ENCODE results near the gene FAM20C. TPM values are rescaled to one million over a fixed set of nuclear protein-coding genes. Genes with fewer than 3 reads are reported as not detected.

Gene FAM20C
- total RNA-seq, 4 donors from 2014 or later: 15.8 to 20.4 (median 18.7) TPM

GRCh38 chr7:220151-220841 lies 27.9 kb downstream of the FAM20C start:
- Histone ChIP-seq H3K27me3 (no peaks in the 10 kb centered on the region), H3K36me3 (peaks cover 11% of the 10 kb centered on the region), H3K4me3 (no peak overlapping the region), H3K4me1 (peaks cover 13% of the 10 kb centered on the region), H3K9me3 (no peaks in the 10 kb centered on the region), H3K27ac (no peak overlapping the region)
- DNase-seq (ENCODE audit: low spot score in 2 of 2): no peak
- TF ChIP-seq POLR2A (IDR thresholded peaks at IDR 0.05) (no peak), EP300 (IDR thresholded peaks at IDR 0.05) (no peak), POLR2AphosphoS5 (IDR thresholded peaks at IDR 0.05) (no peak)
- TF ChIP-seq, protein P1, sequence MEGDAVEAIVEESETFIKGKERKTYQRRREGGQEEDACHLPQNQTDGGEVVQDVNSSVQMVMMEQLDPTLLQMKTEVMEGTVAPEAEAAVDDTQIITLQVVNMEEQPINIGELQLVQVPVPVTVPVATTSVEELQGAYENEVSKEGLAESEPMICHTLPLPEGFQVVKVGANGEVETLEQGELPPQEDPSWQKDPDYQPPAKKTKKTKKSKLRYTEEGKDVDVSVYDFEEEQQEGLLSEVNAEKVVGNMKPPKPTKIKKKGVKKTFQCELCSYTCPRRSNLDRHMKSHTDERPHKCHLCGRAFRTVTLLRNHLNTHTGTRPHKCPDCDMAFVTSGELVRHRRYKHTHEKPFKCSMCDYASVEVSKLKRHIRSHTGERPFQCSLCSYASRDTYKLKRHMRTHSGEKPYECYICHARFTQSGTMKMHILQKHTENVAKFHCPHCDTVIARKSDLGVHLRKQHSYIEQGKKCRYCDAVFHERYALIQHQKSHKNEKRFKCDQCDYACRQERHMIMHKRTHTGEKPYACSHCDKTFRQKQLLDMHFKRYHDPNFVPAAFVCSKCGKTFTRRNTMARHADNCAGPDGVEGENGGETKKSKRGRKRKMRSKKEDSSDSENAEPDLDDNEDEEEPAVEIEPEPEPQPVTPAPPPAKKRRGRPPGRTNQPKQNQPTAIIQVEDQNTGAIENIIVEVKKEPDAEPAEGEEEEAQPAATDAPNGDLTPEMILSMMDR (IDR thresholded peaks at IDR 0.05): no peak
- WGBS: 72% methylated on average over 28 of the region's 28 CpGs

DNA sequence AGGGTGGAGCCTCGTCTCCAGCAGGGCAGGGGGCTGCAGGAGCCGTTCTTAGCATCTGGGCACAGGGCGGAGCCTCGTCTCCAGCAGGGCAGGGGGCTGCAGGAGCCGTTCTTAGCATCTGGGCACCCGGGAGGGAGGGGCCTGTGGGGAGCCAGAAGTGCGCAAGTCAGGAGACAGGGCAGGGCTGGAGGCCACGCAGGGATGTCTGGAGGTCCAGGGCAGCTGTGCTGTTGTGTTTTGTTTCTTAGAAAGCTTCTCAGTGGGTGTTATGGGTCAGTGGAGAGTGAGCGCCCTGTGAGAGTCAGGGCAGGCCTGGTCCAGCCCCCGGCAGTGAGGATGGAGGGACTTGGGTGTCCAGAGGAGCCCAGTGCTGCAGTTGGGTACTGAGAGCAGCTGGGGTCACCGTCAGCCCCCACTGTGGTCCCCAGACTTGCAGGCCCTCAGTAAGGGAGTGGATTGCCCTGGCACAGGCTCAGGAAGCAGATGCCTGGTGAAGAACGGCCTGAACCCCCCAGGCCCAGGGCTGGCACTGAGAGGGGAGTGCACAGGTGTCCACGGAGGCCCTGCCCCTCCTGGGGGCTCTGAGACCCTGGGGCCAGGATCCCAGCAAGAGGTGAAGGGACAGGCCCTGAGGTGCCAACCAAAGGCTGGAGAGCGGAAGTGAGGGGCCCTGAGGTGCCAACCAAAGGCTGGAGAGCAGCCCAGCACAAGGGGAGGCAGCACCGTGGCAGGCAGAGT lies 29.8 kb downstream of the FAM20C start:
- peaks cover 8% of the 10 kb centered on the region for H3K36me3 ChIP-seq
- DNase-seq (ENCODE audit: low spot score in 2 of 2): no peak
- H3K4me3 ChIP-seq: no peak overlapping the region
- WGBS: 76% methylated on average over 10 of the region's 15 CpGs
- H3K4me1 ChIP-seq: peaks cover 13% of the 10 kb centered on the region
- H3K9me3 ChIP-seq: no peaks in the 10 kb centered on the region
- no peak overlapping the region for H3K27ac ChIP-seq
- no peaks in the 10 kb centered on the region for H3K27me3 ChIP-seq
- TF ChIP-seq POLR2AphosphoS5 (IDR thresholded peaks at IDR 0.05) (no peak), EP300 (IDR thresholded peaks at IDR 0.05) (no peak), POLR2A (IDR thresholded peaks at IDR 0.05) (no peak)

DNA sequence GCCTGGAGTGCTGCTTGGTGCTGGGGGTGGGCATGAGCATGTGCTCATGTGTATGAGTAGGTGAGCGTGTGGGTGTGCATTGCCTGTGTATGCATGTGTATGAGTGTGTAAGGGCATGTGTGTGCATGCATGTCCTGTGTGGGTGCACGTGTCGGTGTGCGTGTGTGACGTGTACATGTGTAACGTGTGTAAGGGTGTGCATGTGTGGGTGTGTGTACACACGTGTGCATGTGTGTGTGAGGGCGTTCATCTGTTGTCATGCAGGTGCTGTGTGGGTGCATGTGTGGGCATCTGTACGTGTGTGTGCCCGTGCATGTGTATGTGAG lies 30.3 kb downstream of the FAM20C start:
- no peaks in the 10 kb centered on the region for H3K27me3 ChIP-seq
- WGBS: 79% methylated on average over 10 of the region's 10 CpGs
- TF ChIP-seq POLR2A (IDR thresholded peaks at IDR 0.05) (no peak), POLR2AphosphoS5 (IDR thresholded peaks at IDR 0.05) (no peak), EP300 (IDR thresholded peaks at IDR 0.05) (no peak)
- TF ChIP-seq, protein P1 (IDR thresholded peaks at IDR 0.05): no peak
- H3K27ac ChIP-seq: no peak overlapping the region
- H3K9me3 ChIP-seq: no peaks in the 10 kb centered on the region
- no peak overlapping the region for H3K4me3 ChIP-seq
- peaks cover 13% of the 10 kb centered on the region for H3K4me1 ChIP-seq
- peaks cover 7% of the 10 kb centered on the region for H3K36me3 ChIP-seq
- no peak for DNase-seq (ENCODE audit: low spot score in 2 of 2)

DNA sequence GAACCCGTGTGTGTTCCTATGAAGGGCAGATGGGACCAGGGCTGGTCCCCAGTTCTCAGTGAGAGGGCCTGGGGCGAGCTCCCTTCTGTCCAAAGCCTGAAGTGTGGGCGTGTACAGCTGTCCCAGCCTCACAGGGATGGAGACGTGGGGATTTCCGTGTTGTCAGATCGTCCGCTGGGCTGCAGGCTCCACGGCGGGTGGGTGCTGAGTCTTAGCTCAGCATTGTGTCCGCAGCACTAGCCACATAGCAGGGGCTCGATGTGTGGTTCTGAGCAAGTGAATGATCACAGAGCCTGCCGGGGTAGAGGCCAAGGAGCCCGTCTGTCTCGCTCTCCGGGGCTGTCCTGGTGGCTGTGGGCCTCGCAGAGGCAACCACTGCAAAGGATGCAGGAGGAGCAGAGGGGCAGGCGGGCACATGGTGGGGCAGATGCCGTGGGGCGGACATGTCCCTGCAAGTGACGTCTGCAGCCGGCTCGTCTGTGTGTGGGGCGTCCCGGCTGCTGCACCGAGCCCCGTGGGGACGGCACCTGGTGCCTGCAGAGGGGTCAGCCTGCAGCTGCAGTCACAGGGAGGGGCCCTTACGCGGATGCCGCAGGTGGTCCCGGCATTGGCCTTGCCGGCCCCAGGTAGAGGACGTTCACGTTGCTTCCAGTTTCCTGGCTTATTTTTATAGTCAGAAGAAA lies 30.9 kb downstream of the FAM20C start:
- Histone ChIP-seq H3K27ac (no peak overlapping the region), H3K4me3 (no peak overlapping the region), H3K27me3 (no peaks in the 10 kb centered on the region), H3K4me1 (peaks cover 13% of the 10 kb centered on the region), H3K9me3 (no peaks in the 10 kb centered on the region), H3K36me3 (peaks cover 7% of the 10 kb centered on the region)
- no peak for DNase-seq (ENCODE audit: low spot score in 2 of 2)
- 81% methylated on average over 8 of the region's 34 CpGs for WGBS
- no peak for TF ChIP-seq POLR2A (IDR thresholded peaks at IDR 0.05)
- TF ChIP-seq POLR2AphosphoS5 (IDR thresholded peaks at IDR 0.05): no peak
- TF ChIP-seq, protein P1 (IDR thresholded peaks at IDR 0.05): no peak
- no peak for TF ChIP-seq EP300 (IDR thresholded peaks at IDR 0.05)

DNA sequence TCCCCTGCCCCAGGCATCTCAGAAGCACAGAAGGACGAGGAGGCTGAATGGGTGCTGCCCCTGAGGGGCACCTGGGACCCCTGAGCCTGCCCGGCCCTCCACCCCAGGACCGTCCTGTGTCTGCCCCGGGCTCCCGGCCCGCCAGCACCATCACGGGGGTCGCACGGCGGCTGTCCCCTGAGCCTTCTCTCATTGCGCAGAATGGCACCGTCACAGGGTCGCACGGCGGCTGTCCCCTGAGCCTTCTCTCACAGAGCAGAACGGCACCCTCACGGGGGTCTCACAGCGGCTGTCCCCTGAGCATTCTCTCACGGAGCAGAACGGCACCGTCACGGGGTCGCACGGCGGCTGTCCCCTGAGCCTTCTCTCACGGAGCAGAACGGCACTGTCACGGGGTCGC lies 31.5 kb downstream of the FAM20C start:
- 82% methylated on average over 14 of the region's 29 CpGs for WGBS
- TF ChIP-seq, protein P1 (IDR thresholded peaks at IDR 0.05): no peak
- TF ChIP-seq POLR2AphosphoS5 (IDR thresholded peaks at IDR 0.05) (no peak), EP300 (IDR thresholded peaks at IDR 0.05) (no peak), POLR2A (IDR thresholded peaks at IDR 0.05) (no peak)
- no peak for DNase-seq (ENCODE audit: low spot score in 2 of 2)
- H3K36me3 ChIP-seq: peaks cover 6% of the 10 kb centered on the region
- no peaks in the 10 kb centered on the region for H3K9me3 ChIP-seq
- no peak overlapping the region for H3K4me3 ChIP-seq
- no peak overlapping the region for H3K27ac ChIP-seq
- H3K27me3 ChIP-seq: no peaks in the 10 kb centered on the region
- peaks cover 12% of the 10 kb centered on the region for H3K4me1 ChIP-seq

Data from suprapubic skin (tissue), 4 donors.